ENCODE data around the gene ZDHHC14.

- no peak for TF ChIP-seq POLR2A (IDR thresholded peaks at IDR 0.05)
- TF ChIP-seq, protein P1, sequence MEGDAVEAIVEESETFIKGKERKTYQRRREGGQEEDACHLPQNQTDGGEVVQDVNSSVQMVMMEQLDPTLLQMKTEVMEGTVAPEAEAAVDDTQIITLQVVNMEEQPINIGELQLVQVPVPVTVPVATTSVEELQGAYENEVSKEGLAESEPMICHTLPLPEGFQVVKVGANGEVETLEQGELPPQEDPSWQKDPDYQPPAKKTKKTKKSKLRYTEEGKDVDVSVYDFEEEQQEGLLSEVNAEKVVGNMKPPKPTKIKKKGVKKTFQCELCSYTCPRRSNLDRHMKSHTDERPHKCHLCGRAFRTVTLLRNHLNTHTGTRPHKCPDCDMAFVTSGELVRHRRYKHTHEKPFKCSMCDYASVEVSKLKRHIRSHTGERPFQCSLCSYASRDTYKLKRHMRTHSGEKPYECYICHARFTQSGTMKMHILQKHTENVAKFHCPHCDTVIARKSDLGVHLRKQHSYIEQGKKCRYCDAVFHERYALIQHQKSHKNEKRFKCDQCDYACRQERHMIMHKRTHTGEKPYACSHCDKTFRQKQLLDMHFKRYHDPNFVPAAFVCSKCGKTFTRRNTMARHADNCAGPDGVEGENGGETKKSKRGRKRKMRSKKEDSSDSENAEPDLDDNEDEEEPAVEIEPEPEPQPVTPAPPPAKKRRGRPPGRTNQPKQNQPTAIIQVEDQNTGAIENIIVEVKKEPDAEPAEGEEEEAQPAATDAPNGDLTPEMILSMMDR (IDR thresholded peaks at IDR 0.05): no peak
Measured at GRCh38 chr6:157556144-157556645, 175.2 kb downstream of the ZDHHC14 start.
